HG03439 (cell line): ENCODE results near the gene OLFML1.

Experiments
- ATAC-seq: cut with Tn5 transposase; IDR thresholded peaks from one replicate; pipeline ENCODE4 v1.9.1; 2021; ENCODE audit warnings: mild to moderate bottlenecking, moderate library complexity; ENCODE audit not compliant: unreplicated experiment

Gene OLFML1

GRCh38 chr11:7555052-7555699, 69.9 kb downstream of the OLFML1 start:
- ATAC-seq: no peak

- no peak for ATAC-seq
Observed at GRCh38 chr11:7558046-7558445, 72.7 kb downstream of the OLFML1 start.

- no peak for ATAC-seq
Observed at GRCh38 chr11:7559398-7560283, 74.3 kb downstream of the OLFML1 start.
